Activated T-helper 17 cell treated with anti-CD3 and anti-CD28 coated beads, Interleukin-2, amount 50 U/mL, for 72 hours (primary cell): ENCODE measurements around the gene TMEM38B. TPM values are rescaled to one million over a fixed set of nuclear protein-coding genes. Genes with fewer than 3 reads are reported as not detected.
A peak's percentile ranks its signal among the peaks of the same experiment; 100 is the strongest.
"Not testable (repeated sequence)": the region's sequence is repeated elsewhere in the genome, so short reads cannot be mapped to it uniquely, and the experiment has no call there.

ENCODE experiments used
- ATAC-seq: fragments of 150-1000 bp; cut with Tn5 transposase; replicated peaks from 2 replicates; pipeline ENCODE4 v1.10.0; 2021; ENCODE audit warnings: mild to moderate bottlenecking, moderate library complexity
- H3K27ac Mint-ChIP-seq: one replicate; pipeline ENCODE4 v1.8.0; 2022; ENCODE audit warnings: mixed read lengths
- H3K27me3 Mint-ChIP-seq: one replicate; pipeline ENCODE4 v1.8.0; 2022; ENCODE audit warnings: mixed read lengths
- H3K36me3 Mint-ChIP-seq: one replicate; pipeline ENCODE4 v1.8.0; 2022; ENCODE audit warnings: low read depth, mild to moderate bottlenecking, mixed read lengths
- H3K4me1 Mint-ChIP-seq: one replicate; pipeline ENCODE4 v1.8.0; 2022; ENCODE audit warnings: mixed read lengths
- H3K4me3 Mint-ChIP-seq: one replicate; pipeline ENCODE4 v1.8.0; 2022; ENCODE audit warnings: mild to moderate bottlenecking, mixed read lengths
- H3K9me3 Mint-ChIP-seq: one replicate; pipeline ENCODE4 v1.8.0; 2022; ENCODE audit warnings: mixed read lengths
- total RNA-seq, 2 donors: library from RNA; stranded (reverse); gene quantifications; one replicate each; pipeline ENCODE4 v1.2.3, GENCODE V29; 2022

TMEM38B gene
- total RNA-seq, 2 donors from 2014 or later, result 6.6 to 13.5 TPM

DNA sequence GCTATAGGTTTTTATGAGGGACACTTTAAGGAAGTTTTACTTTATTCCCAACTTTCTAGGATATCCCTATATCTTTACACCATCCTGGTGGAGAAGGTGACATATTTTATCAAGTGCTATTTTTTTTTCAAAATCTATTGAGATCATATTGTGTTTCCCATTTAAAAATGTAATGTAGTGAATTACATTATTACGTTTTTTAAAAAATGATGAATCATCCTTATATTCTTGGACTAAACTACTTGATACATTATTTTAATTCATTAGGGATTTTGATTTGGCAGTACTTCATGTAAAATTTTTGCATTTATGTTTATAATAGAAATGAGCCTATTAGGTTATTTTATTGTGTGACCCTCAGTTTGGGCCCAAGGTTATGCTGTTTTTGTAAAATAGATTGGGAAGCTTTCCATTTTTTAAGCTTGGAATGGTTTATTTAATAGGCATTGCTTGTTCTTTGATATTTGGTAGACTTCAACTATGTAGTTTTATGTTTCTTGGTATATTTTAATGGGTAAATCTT is 4.1 kb downstream of the TMEM38B start:
- no peak overlapping the region for H3K27ac Mint-ChIP-seq
- H3K9me3 Mint-ChIP-seq, result no peaks in the 10 kb centered on the region
- H3K36me3 Mint-ChIP-seq, result no peaks in the 10 kb centered on the region
- H3K4me1 Mint-ChIP-seq, result peaks cover 10% of the 10 kb centered on the region
- ATAC-seq, result no peak
- no peak overlapping the region for H3K4me3 Mint-ChIP-seq
- peaks cover 3% of the 10 kb centered on the region for H3K27me3 Mint-ChIP-seq

DNA sequence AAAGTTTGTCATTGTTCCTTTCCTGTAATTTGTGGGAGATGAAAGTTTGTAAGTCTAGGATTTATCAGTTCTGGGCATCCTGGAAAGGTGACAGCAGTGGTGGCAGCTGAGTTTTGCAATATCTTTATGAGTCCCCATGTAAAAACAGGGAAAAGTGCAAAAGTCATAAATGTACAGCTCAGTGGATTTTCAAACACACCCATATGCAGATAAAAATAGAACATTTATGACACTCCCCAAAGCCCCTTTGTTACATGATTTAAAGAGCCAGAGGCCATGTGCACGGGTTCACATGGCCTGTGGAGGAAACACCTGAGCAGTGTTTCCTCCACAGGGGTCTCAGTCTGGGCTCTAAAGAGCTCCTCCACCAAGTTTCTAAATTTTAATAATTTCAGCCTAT is 6.3 kb downstream of the TMEM38B start:
- Mint-ChIP-seq H3K36me3 (no peaks in the 10 kb centered on the region), H3K4me3 (no peak overlapping the region), H3K9me3 (no peaks in the 10 kb centered on the region), H3K4me1 (no peaks in the 10 kb centered on the region), H3K27me3 (no peaks in the 10 kb centered on the region), H3K27ac (no peak overlapping the region)
- no peak for ATAC-seq

DNA sequence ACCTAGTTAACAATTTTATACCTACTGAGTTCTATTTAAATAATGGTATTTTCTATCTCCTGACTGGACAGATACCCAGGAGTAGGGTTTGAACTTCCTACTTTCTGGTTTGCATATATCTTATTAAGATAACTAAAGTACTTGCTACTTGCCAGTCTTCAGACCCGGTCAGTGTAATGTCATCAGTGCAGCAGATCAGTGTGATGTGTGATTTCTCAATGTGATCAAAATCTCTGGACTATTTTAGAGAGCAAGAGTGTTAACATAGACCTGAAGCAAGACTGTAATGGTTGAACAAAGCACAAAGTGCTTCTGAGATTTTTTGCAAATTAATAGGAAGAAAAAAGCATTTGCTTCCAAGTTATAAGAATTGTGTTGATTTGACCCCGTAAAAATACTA is 6.8 kb downstream of the TMEM38B start:
- peaks cover 4% of the 10 kb centered on the region for H3K36me3 Mint-ChIP-seq
- H3K4me3 Mint-ChIP-seq, result no peak overlapping the region

DNA sequence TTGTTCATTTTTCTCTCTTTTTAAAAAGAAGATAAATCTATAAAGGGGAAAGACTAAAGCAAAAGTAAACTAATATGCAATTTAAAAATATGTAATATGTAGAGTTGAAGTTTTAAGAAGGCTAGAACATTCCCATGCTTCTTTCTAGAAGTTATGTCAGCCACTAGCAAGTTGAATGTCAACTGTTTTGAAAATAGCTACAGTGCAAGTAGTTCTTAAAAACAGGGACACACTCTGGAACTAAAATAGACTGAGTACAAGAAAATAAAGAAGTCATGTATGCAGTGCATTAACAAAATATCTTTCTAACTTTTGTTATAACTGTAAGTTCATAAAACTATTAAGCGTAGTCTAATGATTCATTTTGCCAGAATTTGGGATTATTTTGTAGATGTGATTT is 7.9 kb downstream of the TMEM38B start:
- peaks cover 6% of the 10 kb centered on the region for H3K36me3 Mint-ChIP-seq
- no peaks in the 10 kb centered on the region for H3K4me1 Mint-ChIP-seq
- no peaks in the 10 kb centered on the region for H3K9me3 Mint-ChIP-seq
- no peaks in the 10 kb centered on the region for H3K27me3 Mint-ChIP-seq
- no peak overlapping the region for H3K4me3 Mint-ChIP-seq
- H3K27ac Mint-ChIP-seq, result no peak overlapping the region
- ATAC-seq, result no peak

More for the DNA sequence above, 6.8 kb downstream of the TMEM38B start:
- Mint-ChIP-seq H3K27ac (no peak overlapping the region), H3K27me3 (no peaks in the 10 kb centered on the region), H3K9me3 (no peaks in the 10 kb centered on the region), H3K4me1 (no peaks in the 10 kb centered on the region)
- no peak for ATAC-seq

DNA sequence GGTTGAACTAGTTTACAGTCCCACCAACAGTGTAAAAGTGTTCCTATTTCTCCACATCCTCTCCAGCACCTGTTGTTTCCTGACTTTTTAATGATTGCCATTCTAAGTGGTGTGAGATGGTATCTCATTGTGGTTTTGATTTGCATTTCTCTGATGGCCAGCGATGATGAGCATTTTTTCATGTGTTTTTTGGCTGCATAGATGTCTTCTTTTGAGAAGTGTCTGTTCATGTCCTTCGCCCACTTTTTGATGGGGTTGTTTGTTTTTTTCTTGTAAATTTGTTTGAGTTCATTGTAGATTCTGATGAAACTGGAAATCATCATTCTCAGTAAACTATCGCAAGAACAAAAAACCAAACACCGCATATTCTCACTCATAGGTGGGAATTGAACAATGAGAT is 9.3 kb downstream of the TMEM38B start:
- not testable (repeated sequence) for H3K27me3 Mint-ChIP-seq, H3K36me3 Mint-ChIP-seq, H3K9me3 Mint-ChIP-seq, H3K27ac Mint-ChIP-seq, H3K4me3 Mint-ChIP-seq, ATAC-seq, H3K4me1 Mint-ChIP-seq

DNA sequence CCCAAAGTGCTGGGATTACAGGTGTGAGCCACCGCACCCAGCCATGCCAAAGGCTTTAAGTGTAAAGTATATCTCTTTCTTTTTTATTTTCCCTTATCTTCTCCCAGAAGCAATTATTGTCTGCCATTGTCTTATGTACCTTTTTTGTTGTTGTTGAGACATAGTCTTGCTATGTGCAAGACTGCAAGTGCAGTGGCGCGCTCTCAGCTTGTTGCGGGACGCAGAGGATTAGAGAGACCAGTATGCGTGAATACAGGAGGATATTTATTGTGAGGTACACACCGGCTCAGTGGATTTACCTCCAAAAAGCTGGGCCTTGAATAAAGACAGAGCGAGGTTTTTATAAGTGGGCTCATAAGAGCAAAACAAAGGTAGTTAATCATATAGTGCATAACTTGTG is 11.8 kb downstream of the TMEM38B start:
- Mint-ChIP-seq H3K4me3 (no peak overlapping the region), H3K4me1 (peaks cover 4% of the 10 kb centered on the region), H3K27ac (no peak overlapping the region), H3K9me3 (no peaks in the 10 kb centered on the region), H3K36me3 (peaks cover 12% of the 10 kb centered on the region), H3K27me3 (no peaks in the 10 kb centered on the region)
- no peak for ATAC-seq

DNA sequence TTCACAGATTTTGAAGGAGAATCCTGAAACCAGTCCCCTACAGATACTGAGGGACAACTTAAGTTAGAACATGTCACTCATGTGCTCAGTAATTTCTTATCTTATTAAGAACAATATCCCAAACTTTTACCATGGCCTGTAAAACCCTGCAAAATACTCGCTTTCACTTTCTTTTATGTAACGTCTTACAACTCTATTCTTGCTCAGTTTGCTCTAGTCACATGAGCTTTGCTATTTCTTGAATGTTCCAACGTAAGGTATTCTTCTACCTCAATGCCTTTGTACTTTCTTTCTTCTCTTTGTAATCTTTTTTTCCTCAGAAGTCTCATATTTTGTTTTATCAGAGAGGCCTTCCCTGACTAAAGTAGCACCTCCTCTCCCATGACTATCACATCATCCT is 14.1 kb downstream of the TMEM38B start:
- Mint-ChIP-seq H3K36me3 (peaks cover 12% of the 10 kb centered on the region), H3K4me1 (peaks cover 4% of the 10 kb centered on the region), H3K27me3 (no peaks in the 10 kb centered on the region), H3K9me3 (no peaks in the 10 kb centered on the region), H3K4me3 (peak overlapping the region; percentile 40), H3K27ac (no peak overlapping the region)
- no peak for ATAC-seq

DNA sequence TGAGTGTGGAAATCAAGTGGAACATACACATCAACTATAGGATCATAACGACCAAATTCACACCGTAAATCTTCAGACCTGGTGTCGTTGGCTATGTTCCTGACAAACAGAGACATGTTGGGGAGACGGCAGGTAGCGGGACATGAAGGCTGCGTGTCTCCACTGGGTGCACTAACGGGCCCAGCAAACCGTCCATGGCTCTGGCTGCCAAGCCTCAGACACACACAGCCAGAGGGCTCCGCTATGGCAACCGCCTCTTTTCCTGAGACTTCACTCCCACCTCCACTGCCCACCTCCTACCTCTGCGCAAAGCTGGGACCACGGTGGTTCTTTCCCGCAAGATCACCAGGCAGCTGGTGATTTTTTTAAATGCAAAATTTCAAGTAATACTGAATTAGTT is 16.3 kb downstream of the TMEM38B start:
- no peak for ATAC-seq
- H3K4me1 Mint-ChIP-seq, result peaks cover 4% of the 10 kb centered on the region
- no peak overlapping the region for H3K4me3 Mint-ChIP-seq
- no peak overlapping the region for H3K27ac Mint-ChIP-seq
- H3K9me3 Mint-ChIP-seq, result no peaks in the 10 kb centered on the region
- H3K27me3 Mint-ChIP-seq, result no peaks in the 10 kb centered on the region
- peaks cover 12% of the 10 kb centered on the region for H3K36me3 Mint-ChIP-seq

DNA sequence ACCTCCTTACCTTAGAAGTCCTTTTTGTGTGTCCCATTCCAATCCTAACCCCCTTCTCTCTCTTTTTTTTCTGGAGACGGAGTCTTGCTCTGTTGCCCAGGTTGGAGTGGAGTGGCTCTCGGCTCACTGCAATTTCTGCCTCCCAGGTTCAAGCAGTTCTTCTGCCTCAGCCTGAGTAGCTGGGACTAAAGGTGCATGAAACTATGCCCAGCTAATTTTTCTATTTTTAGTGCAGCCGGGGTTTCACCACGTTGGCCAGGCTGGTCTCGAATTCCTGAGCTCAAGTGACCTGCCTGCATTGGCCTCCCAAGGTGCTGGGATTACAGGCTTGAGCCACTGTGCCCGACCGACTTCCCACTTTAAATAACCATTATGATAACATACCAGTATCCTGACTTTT is 17.5 kb downstream of the TMEM38B start:
- Mint-ChIP-seq H3K27me3 (no peaks in the 10 kb centered on the region), H3K9me3 (no peaks in the 10 kb centered on the region)
- ATAC-seq, result no peak

DNA sequence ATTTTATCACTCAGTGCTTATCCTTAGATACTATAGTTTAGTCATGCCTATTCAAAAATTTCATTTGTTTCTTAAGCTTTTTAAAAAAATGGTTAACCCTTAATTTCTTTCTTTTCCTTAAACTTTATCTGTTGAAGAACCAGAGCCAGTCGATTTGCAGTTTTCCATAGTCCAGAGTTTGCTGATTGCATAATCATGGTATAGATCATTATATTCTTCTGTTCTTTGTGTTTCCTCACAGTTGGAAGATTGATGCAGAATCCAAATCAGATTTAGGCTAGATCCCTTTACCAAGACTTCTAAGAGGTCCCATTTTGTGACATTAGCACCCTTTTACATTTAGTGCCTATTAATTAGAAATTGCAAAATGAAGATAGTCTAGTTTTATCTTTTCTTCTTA is 18.0 kb downstream of the TMEM38B start:
- Mint-ChIP-seq H3K9me3 (no peaks in the 10 kb centered on the region), H3K27me3 (no peaks in the 10 kb centered on the region), H3K4me1 (peaks cover 4% of the 10 kb centered on the region), H3K36me3 (peaks cover 6% of the 10 kb centered on the region), H3K27ac (no peak overlapping the region), H3K4me3 (no peak overlapping the region)
- ATAC-seq, result no peak

More for the DNA sequence above, 17.5 kb downstream of the TMEM38B start:
- no peak overlapping the region for H3K4me3 Mint-ChIP-seq
- H3K4me1 Mint-ChIP-seq, result peaks cover 4% of the 10 kb centered on the region
- no peak overlapping the region for H3K27ac Mint-ChIP-seq
- H3K36me3 Mint-ChIP-seq, result peaks cover 6% of the 10 kb centered on the region

DNA sequence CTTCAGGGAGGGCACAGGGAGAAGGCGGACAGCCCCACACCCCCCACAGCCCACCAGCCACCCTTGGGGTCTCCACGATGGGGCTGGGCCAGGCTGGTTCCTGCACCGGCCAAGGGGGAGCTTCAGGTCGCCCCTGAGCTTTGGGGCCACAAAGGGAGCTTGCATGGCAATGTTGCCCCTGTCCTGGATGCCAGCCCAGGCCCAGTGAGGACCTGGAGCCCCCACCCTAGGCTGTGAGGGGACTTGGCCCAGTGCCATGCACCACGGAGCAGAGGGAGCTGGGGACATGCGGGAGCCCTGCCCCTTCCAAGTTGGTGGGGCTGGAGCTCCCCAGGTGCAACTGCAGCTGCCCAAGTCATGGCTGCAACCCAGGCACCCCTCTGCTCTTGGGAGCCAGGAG is 18.4 kb downstream of the TMEM38B start:
- no peak for ATAC-seq
- peaks cover 4% of the 10 kb centered on the region for H3K4me1 Mint-ChIP-seq
- H3K4me3 Mint-ChIP-seq, result no peak overlapping the region
- H3K36me3 Mint-ChIP-seq, result peaks cover 6% of the 10 kb centered on the region
- H3K27me3 Mint-ChIP-seq, result no peaks in the 10 kb centered on the region
- H3K9me3 Mint-ChIP-seq, result no peaks in the 10 kb centered on the region
- H3K27ac Mint-ChIP-seq, result no peak overlapping the region

DNA sequence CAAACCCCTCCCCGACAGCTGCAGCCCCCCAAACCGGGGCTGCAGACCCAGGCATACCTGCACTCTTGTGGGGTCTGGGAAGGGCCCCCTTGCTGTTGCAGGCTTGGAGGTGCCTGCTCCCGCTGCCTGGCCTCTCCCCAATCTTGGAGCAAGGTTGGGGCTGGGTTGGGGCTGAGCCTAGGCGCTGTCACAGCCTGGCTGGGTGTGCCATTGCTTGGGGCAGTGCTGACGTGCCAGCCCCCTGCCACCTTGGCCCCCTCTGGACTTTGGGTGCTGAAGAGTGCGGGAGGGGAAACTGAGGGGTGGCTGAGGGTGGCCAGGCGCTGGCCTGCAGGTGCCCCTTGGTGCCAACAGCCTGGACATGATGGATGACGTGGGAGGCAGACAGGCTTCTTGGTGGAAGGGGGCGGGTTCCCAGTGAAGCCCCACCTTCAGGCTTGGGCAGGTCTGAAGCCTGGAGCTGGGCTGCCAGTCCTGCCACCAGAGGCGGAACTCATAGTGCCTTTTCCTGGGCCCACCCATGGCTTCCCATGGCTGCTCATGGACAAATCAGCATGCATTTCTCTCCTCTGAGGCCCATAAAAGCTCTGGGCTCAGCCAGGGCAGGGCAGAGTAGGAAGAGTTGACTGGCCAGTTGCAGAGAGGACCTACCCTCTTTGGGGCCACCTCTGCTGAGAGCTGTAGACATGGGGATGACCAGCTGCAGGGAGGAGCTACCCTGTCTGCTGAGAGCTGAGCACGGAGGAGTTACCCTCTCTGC is 19.1 kb downstream of the TMEM38B start:
- H3K4me3 Mint-ChIP-seq, result no peak overlapping the region
- peaks cover 6% of the 10 kb centered on the region for H3K36me3 Mint-ChIP-seq
- peak; percentile 11 for ATAC-seq
- H3K27ac Mint-ChIP-seq, result no peak overlapping the region
- no peaks in the 10 kb centered on the region for H3K9me3 Mint-ChIP-seq
- peaks cover 4% of the 10 kb centered on the region for H3K4me1 Mint-ChIP-seq
- H3K27me3 Mint-ChIP-seq, result no peaks in the 10 kb centered on the region

DNA sequence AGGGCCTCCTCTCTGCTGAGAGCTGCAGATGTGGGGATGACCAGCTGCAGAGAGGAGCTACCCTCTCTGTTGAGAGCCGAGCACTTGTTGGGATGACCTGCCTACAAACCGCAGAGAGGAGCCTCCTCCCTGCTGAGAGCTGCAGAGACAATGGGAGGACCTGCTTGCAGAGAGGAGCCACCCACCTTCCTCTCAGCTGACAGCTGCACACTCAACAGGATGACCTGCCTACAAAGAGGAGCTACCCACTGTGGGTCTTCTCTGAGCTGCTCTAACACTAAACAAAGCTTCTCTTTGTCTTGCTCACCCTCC is 19.6 kb downstream of the TMEM38B start:
- no peak for ATAC-seq
- peaks cover 6% of the 10 kb centered on the region for H3K36me3 Mint-ChIP-seq

DNA sequence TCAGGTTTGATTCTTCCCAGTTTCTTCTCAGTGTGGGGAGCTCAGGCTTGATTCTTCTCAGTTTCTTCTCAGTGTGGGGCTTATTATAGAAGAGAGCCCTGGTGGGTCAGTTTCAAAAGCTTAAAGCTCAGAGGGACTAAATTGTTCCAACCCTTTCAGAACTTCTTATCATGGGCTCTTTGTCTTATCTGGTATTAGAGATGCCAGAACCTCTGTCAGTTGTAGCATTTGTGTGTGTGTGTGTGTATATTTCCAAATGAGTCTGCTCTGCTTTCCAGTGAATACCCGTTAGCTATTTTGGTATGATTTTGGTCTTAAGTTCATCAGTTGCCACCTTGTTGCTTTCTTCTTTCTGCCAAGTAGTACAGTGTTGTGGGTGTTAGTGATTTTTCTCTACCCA is 21.8 kb downstream of the TMEM38B start:
- no peak for ATAC-seq
- Mint-ChIP-seq H3K9me3 (no peaks in the 10 kb centered on the region), H3K36me3 (no peaks in the 10 kb centered on the region), H3K27ac (no peak overlapping the region), H3K27me3 (no peaks in the 10 kb centered on the region), H3K4me1 (no peaks in the 10 kb centered on the region), H3K4me3 (no peak overlapping the region)

More for the DNA sequence above, 19.6 kb downstream of the TMEM38B start:
- H3K9me3 Mint-ChIP-seq, result no peaks in the 10 kb centered on the region
- H3K27me3 Mint-ChIP-seq, result no peaks in the 10 kb centered on the region
- H3K4me1 Mint-ChIP-seq, result no peaks in the 10 kb centered on the region
- no peak overlapping the region for H3K4me3 Mint-ChIP-seq
- no peak overlapping the region for H3K27ac Mint-ChIP-seq

DNA sequence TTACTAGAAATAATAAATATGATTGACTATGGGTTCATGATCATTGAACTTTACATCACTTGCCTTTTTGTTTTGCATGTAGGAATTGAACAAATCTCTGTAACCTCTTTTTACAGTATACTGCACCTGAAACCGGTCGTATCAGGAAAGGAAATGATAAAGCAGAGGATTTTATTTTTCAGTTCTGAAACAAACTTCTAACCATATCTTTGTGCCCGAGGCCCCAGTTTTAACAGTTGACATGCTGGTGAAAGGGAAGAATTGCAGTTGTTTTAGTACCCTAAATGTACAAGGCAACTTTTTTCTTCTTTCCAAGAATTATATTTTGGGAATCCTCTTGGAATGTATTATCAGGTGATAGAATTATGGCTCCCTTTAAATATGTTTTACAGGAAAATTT is 27.8 kb downstream of the TMEM38B start:
- ATAC-seq, result no peak
- Mint-ChIP-seq H3K27ac (no peak overlapping the region), H3K36me3 (no peaks in the 10 kb centered on the region), H3K27me3 (no peaks in the 10 kb centered on the region), H3K9me3 (no peaks in the 10 kb centered on the region), H3K4me3 (no peak overlapping the region), H3K4me1 (no peaks in the 10 kb centered on the region)

DNA sequence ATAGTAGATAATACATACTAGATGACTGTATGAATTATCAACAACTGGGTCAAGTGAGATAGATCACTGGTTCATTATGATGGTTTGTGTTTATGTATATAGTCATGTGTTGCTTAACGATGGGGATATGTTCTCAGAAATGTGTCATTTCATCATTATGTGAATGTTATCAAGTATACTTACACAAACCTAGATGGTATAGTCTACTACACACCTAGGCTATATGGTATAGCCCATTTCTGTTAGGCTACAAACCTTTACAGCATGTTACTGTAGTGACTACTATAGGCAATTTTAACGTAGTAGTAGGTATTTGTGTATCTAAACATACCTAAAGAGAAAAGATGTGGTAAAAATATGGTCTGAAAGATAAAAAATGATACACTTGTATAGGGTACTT is 31.0 kb downstream of the TMEM38B start:
- H3K36me3 Mint-ChIP-seq, result peaks cover 15% of the 10 kb centered on the region
- H3K9me3 Mint-ChIP-seq, result no peaks in the 10 kb centered on the region
- no peaks in the 10 kb centered on the region for H3K4me1 Mint-ChIP-seq
- no peak overlapping the region for H3K4me3 Mint-ChIP-seq
- ATAC-seq, result no peak
- H3K27ac Mint-ChIP-seq, result no peak overlapping the region
- no peaks in the 10 kb centered on the region for H3K27me3 Mint-ChIP-seq
